Amniotic epithelial cell (primary cell): ENCODE measurements around the gene PDE11A.
A peak's percentile ranks its signal among the peaks of the same experiment; 100 is the strongest.

Source experiments
- DNase-seq: peaks from one replicate; pipeline ENCODE4 v3.0.0-alpha.2; 2010; ENCODE audit warnings: low read depth

Gene PDE11A

GRCh38 chr2:177921726-177922125, 150.9 kb downstream of the PDE11A start:
- no peak for DNase-seq

- DNase-seq, result no peak
These were observed 155.4 kb downstream of the PDE11A start for GRCh38 chr2:177917169-177917568.

- DNase-seq, result no peak
These were observed 156.2 kb downstream of the PDE11A start for GRCh38 chr2:177916342-177916741.

- no peak for DNase-seq
These were observed 158.3 kb downstream of the PDE11A start for GRCh38 chr2:177914247-177914646.

GRCh38 chr2:177909962-177910361, 162.6 kb downstream of the PDE11A start:
- DNase-seq, result peak; percentile 29

- DNase-seq, result no peak
These were observed 163.8 kb downstream of the PDE11A start for GRCh38 chr2:177908824-177909223.

- DNase-seq, result peak; percentile 13
These were observed 164.4 kb downstream of the PDE11A start for GRCh38 chr2:177908182-177908581.

GRCh38 chr2:177906041-177906718, 166.4 kb downstream of the PDE11A start:
- peak; percentile 44 for DNase-seq

GRCh38 chr2:177905640-177906039, 166.9 kb downstream of the PDE11A start:
- DNase-seq, result no peak

GRCh38 chr2:177902395-177903163, 170.0 kb downstream of the PDE11A start:
- no peak for DNase-seq

- DNase-seq, result peak; percentile 23
These were observed 172.5 kb downstream of the PDE11A start for GRCh38 chr2:177900082-177900481.

GRCh38 chr2:177897278-177897677, 175.3 kb downstream of the PDE11A start:
- DNase-seq, result no peak

GRCh38 chr2:177896587-177896986, 176.0 kb downstream of the PDE11A start:
- DNase-seq, result peak; percentile 48

GRCh38 chr2:177894546-177894945, 178.0 kb downstream of the PDE11A start:
- peak; percentile 60 for DNase-seq

GRCh38 chr2:177893880-177894279, 178.7 kb downstream of the PDE11A start:
- DNase-seq, result peak; percentile 23

GRCh38 chr2:177891533-177891932, 181.0 kb downstream of the PDE11A start:
- no peak for DNase-seq

- no peak for DNase-seq
These were observed 182.6 kb downstream of the PDE11A start for GRCh38 chr2:177889818-177890460.

- DNase-seq, result no peak
These were observed 184.0 kb downstream of the PDE11A start for GRCh38 chr2:177888581-177888980.

GRCh38 chr2:177887722-177888121, 184.9 kb downstream of the PDE11A start:
- no peak for DNase-seq

- no peak for DNase-seq
These were observed 185.8 kb downstream of the PDE11A start for GRCh38 chr2:177886824-177887223.

- no peak for DNase-seq
These were observed 186.6 kb downstream of the PDE11A start for GRCh38 chr2:177885828-177886466.

GRCh38 chr2:177883177-177883576, 189.4 kb downstream of the PDE11A start:
- DNase-seq, result no peak

- no peak for DNase-seq
These were observed 190.1 kb downstream of the PDE11A start for GRCh38 chr2:177882501-177882900.
